ENCODE data around the gene DIDO1. TPM values are rescaled to one million over a fixed set of nuclear protein-coding genes. Genes with fewer than 3 reads are reported as not detected.

DIDO1 gene
- total and polyA plus RNA-seq, 2 of the 13 experiments (the other 11 are each of a cell fraction or from before 2014, with no cell fraction given) = 75.0 to 75.1 TPM

GRCh38 chr20:62861726-62862336 lies 64.5 kb downstream of the DIDO1 start, which contains the start of gene TCFL5 (continued):
- TF ChIP-seq PBX3 (CRISPR knock-in tag; IDR thresholded peaks at IDR 0.05; ENCODE audit: borderline replicate concordance) (peak; percentile 73; the same call in 1 of the 2 replicates), SATB2 (CRISPR knock-in tag; IDR thresholded peaks at IDR 0.05) (peak; percentile 95), PTBP1 (IDR thresholded peaks at IDR 0.05; ENCODE audit: low read depth, low read length, poor library complexity, severe bottlenecking) (no peak), JUNB (CRISPR knock-in tag; IDR thresholded peaks at IDR 0.05; ENCODE audit: borderline replicate concordance) (no peak; the same call in 1 of the 2 replicates), GABPB1 (CRISPR knock-in tag; IDR thresholded peaks at IDR 0.05) (peak; percentile 81), NAIF1 (CRISPR knock-in tag; IDR thresholded peaks at IDR 0.05; ENCODE audit: borderline replicate concordance) (peak; percentile 83; the same call in 1 of the 2 replicates), SSRP1 (CRISPR knock-in tag; IDR thresholded peaks at IDR 0.05) (0 out of 2 replicates have a peak, but pooled peaks have one; percentile 29), HIVEP1 (CRISPR knock-in tag; IDR thresholded peaks at IDR 0.05) (peak; percentile 93), SOX6 (IDR thresholded peaks at IDR 0.05) (no peak), SOX6 (CRISPR knock-in tag; IDR thresholded peaks at IDR 0.05) (peak; percentile 66), MIER2 (CRISPR knock-in tag; IDR thresholded peaks at IDR 0.05) (peak; percentile 74), PREB (CRISPR knock-in tag; IDR thresholded peaks at IDR 0.05) (peak; percentile 94; the same call in 1 of the 2 replicates), MTF2 (CRISPR knock-in tag; IDR thresholded peaks at IDR 0.05; ENCODE audit: borderline replicate concordance) (no peak), KDM5B (CRISPR knock-in tag; IDR thresholded peaks at IDR 0.05; ENCODE audit: borderline replicate concordance) (peak; percentile 98), PATZ1 (CRISPR knock-in tag; IDR thresholded peaks at IDR 0.05) (peak; percentile 61), ZNF3 (CRISPR knock-in tag; IDR thresholded peaks at IDR 0.05) (no peak), NCOA5 (CRISPR knock-in tag; IDR thresholded peaks at IDR 0.05) (no peak), MED8 (CRISPR knock-in tag; IDR thresholded peaks at IDR 0.05; ENCODE audit: insufficient replicate concordance) (peak; percentile 77), GZF1 (CRISPR knock-in tag; IDR thresholded peaks at IDR 0.05) (peak; percentile 84; the same call in 1 of the 2 replicates), TOE1 (CRISPR knock-in tag; IDR thresholded peaks at IDR 0.05) (peak; percentile 77; the same call in 1 of the 2 replicates), MLXIP (CRISPR knock-in tag; IDR thresholded peaks at IDR 0.05; ENCODE audit: borderline replicate concordance) (peak; percentile 73; the same call in 1 of the 2 replicates), ZSCAN31 (CRISPR knock-in tag; IDR thresholded peaks at IDR 0.05; ENCODE audit: low read depth) (peak; percentile 59; the same call in 1 of the 2 replicates), HNRNPH1 (optimal IDR thresholded peaks at IDR 0.05; ENCODE audit: low read depth, low read length) (no peak)

All from HepG2 (cell line).